OCI-LY7 (cell line): ENCODE data around the gene CRYBG1.

Source experiments
- EZH2phosphoT487 ChIP-seq: fragments of 200-600 bp; sonication (generic); IDR thresholded peaks from 2 replicates; pipeline ENCODE4 v1.6.1; 2018; ENCODE audit warnings: low read depth, borderline replicate concordance, mild to moderate bottlenecking, mixed run types, antibody characterized with exemption, low read length, moderate library complexity, mixed read lengths
- TF ChIP-seq, protein P1 (sequence below): fragments of 200-600 bp; sonication (generic); conservative IDR thresholded peaks from 2 replicates; pipeline ENCODE4 v1.5.1; 2014; ENCODE audit warnings: mild to moderate bottlenecking, antibody characterized with exemption, low read length, moderate library complexity, mixed read lengths

DNA sequence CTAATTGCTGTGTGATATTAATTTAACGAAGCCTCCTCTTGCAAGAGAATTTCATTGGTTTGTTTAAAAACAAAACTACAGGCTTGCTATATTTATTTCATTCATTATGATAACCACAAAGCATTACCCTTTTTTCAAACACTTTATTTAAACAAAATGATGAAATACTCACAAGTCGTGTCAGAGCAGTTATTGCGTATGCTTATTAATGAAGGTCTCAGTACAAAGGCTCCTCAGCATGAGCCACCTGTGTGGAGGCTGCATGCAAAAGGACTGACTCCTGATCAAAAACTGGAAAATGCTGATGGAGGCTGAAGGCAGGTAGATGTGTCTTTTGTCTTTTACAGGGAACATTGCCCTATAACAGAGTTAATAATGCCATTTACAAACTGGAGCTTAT lies 130.5 kb downstream of the CRYBG1 start:
- TF ChIP-seq, protein P1, sequence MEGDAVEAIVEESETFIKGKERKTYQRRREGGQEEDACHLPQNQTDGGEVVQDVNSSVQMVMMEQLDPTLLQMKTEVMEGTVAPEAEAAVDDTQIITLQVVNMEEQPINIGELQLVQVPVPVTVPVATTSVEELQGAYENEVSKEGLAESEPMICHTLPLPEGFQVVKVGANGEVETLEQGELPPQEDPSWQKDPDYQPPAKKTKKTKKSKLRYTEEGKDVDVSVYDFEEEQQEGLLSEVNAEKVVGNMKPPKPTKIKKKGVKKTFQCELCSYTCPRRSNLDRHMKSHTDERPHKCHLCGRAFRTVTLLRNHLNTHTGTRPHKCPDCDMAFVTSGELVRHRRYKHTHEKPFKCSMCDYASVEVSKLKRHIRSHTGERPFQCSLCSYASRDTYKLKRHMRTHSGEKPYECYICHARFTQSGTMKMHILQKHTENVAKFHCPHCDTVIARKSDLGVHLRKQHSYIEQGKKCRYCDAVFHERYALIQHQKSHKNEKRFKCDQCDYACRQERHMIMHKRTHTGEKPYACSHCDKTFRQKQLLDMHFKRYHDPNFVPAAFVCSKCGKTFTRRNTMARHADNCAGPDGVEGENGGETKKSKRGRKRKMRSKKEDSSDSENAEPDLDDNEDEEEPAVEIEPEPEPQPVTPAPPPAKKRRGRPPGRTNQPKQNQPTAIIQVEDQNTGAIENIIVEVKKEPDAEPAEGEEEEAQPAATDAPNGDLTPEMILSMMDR, result no peak
- no peak for TF ChIP-seq EZH2phosphoT487
